BLaER1 treated with 17β-estradiol and CSF1 and Interleukin-3, amounts not matched to agents 10 nM and 100 nM (cell line): Measurements from ENCODE around the gene COTL1.
"Not testable (repeated sequence)": the region's sequence is repeated elsewhere in the genome, so short reads cannot be mapped to it uniquely, and the experiment has no call there.

ENCODE experiments used
- H3K27ac ChIP-seq, 11 experiments: shearing (Covaris generic); formaldehyde crosslinking; 2 replicates each; pipeline ENCODE4 v1.8.1; 2022
- H3K27me3 ChIP-seq, 11 experiments: shearing (Covaris generic); formaldehyde crosslinking; 2 replicates each; pipeline ENCODE4 v1.8.1; 2022
- H3K36me3 ChIP-seq, 11 experiments: shearing (Covaris generic); formaldehyde crosslinking; 2 replicates each; pipeline ENCODE4 v1.8.1; 2022
- H3K4me1 ChIP-seq, 10 experiments: shearing (Covaris generic); formaldehyde crosslinking; 2 replicates each; pipeline ENCODE4 v1.8.1; 2022
- H3K4me2 ChIP-seq, 11 experiments: shearing (Covaris generic); formaldehyde crosslinking; 2 replicates each; pipeline ENCODE4 v1.8.1; 2022
- H3K4me3 ChIP-seq, 10 experiments: shearing (Covaris generic); formaldehyde crosslinking; 2 replicates each; pipeline ENCODE4 v1.8.1; 2022
- H3K9ac ChIP-seq, 11 experiments: shearing (Covaris generic); formaldehyde crosslinking; 2 replicates each; pipeline ENCODE4 v1.8.1; 2022
- H3K9me3 ChIP-seq, 11 experiments: shearing (Covaris generic); formaldehyde crosslinking; replicated peaks in 1 of 11; 2 replicates each; pipeline ENCODE4 v1.8.1; 2022
- H4K20me1 ChIP-seq, 11 experiments: shearing (Covaris generic); formaldehyde crosslinking; 2 replicates each; pipeline ENCODE4 v1.8.1; 2022
- Cebpa-rat ChIP-seq, 11 experiments: shearing (Covaris generic); IDR thresholded peaks; 2 replicates each; pipeline ENCODE4 v1.8.1; 2022

COTL1 gene

GRCh38 chr16:84530590-84530989 lies 87.3 kb downstream of the COTL1 start:
- no peaks in the 10 kb centered on the region for H3K36me3 ChIP-seq
- H3K27ac ChIP-seq, result peak overlapping the region in 7 of 11 experiments; percentile 23 to 65 (median 48); a peak in 9 of 22 replicates
- no peaks in the 10 kb centered on the region for H4K20me1 ChIP-seq
- no peak overlapping the region for H3K9ac ChIP-seq
- no peak for TF ChIP-seq Cebpa-rat (IDR thresholded peaks at IDR 0.05)
- H3K27me3 ChIP-seq, result no peaks in the 10 kb centered on the region
- H3K4me2 ChIP-seq, result no peak overlapping the region
- no peak overlapping the region for H3K4me3 ChIP-seq
- H3K9me3 ChIP-seq, result peaks cover 9 to 19% (median 12%) of the 10 kb centered on the region in 11 experiments; a peak in 21 of 22 replicates
- peaks cover 55 to 86% (median 69%) of the 10 kb centered on the region in 10 experiments for H3K4me1 ChIP-seq

GRCh38 chr16:84529607-84530006 lies 88.3 kb downstream of the COTL1 start:
- Histone ChIP-seq H3K9me3 (peaks cover 9 to 19% (median 12%) of the 10 kb centered on the region in 11 experiments; a peak in 21 of 22 replicates), H3K4me2 (peak overlapping the region in 6 of 11 experiments; percentile 21 to 74 (median 37); a peak in 5 of 22 replicates), H3K4me1 (peaks cover 56 to 79% (median 67%) of the 10 kb centered on the region in 10 experiments), H4K20me1 (no peaks in the 10 kb centered on the region), H3K36me3 (no peaks in the 10 kb centered on the region), H3K27ac (peak overlapping the region in 1 of 11 experiments; percentile 45; a peak in 1 of 22 replicates), H3K9ac (no peak overlapping the region), H3K27me3 (no peaks in the 10 kb centered on the region), H3K4me3 (no peak overlapping the region)
- TF ChIP-seq Cebpa-rat (IDR thresholded peaks at IDR 0.05), result no peak

- no peak for TF ChIP-seq Cebpa-rat (IDR thresholded peaks at IDR 0.05)
- no peaks in the 10 kb centered on the region for H4K20me1 ChIP-seq
- H3K27ac ChIP-seq, result 0 out of 22 replicates have a peak overlapping the region, but pooled peaks of 1 of the 11 experiments have one; percentile 9
Measured at GRCh38 chr16:84528322-84528721, 89.6 kb downstream of the COTL1 start.

DNA sequence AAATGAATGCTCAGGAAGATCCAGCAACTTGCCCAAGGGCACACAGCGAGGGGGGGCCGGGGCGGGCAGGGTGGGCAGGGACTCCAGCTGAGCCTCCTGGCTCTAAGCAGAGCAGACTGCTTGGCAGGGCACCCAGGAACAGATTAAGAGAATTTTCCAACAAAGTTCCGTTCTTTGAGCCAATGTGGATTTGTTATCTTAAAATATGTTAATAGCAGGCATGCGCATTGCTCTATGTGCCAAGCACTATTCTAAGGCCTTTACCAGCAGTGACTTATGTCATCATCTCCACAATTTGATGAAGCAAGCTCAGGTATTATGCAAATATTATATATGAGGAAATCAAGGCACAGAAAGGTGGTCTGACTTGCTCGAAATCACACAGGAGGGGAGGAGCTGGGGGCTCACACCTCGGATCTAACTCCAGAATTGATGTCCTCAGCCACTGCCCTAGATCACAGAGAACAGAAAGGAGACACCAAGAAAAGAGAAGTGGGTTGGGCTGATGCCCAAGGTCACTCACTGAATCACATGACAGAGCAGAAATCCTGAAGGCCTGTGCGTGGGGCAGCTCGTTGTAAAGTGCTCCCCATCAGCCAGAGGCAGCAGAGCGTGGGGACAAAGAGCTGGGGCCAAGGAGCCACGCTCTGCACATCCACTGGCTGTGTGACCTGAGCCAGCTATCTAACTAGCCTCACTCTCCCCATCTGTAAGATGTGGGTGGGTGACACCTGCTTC lies 90.2 kb downstream of the COTL1 start:
- 0 out of 22 replicates have a peak overlapping the region, but pooled peaks of 1 of the 11 experiments have one; percentile 9 for H3K27ac ChIP-seq
- H4K20me1 ChIP-seq, result no peaks in the 10 kb centered on the region
- TF ChIP-seq Cebpa-rat (IDR thresholded peaks at IDR 0.05), result no peak
- no peaks in the 10 kb centered on the region for H3K36me3 ChIP-seq
- H3K4me1 ChIP-seq, result peaks cover 43 to 74% (median 64%) of the 10 kb centered on the region in 10 experiments
- peak overlapping the region in 10 of 11 experiments; percentile 3 to 83 (median 33); a peak in 15 of 22 replicates for H3K4me2 ChIP-seq
- no peak overlapping the region for H3K4me3 ChIP-seq
- no peaks in the 10 kb centered on the region for H3K27me3 ChIP-seq
- peaks cover 9 to 20% (median 12%) of the 10 kb centered on the region in 11 experiments; a peak in 21 of 22 replicates for H3K9me3 ChIP-seq
- H3K9ac ChIP-seq, result no peak overlapping the region

More at GRCh38 chr16:84528322-84528721, 89.6 kb downstream of the COTL1 start:
- Histone ChIP-seq H3K4me1 (peaks cover 49 to 79% (median 70%) of the 10 kb centered on the region in 10 experiments), H3K36me3 (no peaks in the 10 kb centered on the region), H3K4me3 (no peak overlapping the region), H3K9me3 (peaks cover 9 to 17% (median 12%) of the 10 kb centered on the region in 11 experiments; a peak in 21 of 22 replicates), H3K27me3 (no peaks in the 10 kb centered on the region), H3K9ac (no peak overlapping the region), H3K4me2 (peak overlapping the region in 10 of 11 experiments; percentile 8 to 83 (median 37); a peak in 18 of 22 replicates)

DNA sequence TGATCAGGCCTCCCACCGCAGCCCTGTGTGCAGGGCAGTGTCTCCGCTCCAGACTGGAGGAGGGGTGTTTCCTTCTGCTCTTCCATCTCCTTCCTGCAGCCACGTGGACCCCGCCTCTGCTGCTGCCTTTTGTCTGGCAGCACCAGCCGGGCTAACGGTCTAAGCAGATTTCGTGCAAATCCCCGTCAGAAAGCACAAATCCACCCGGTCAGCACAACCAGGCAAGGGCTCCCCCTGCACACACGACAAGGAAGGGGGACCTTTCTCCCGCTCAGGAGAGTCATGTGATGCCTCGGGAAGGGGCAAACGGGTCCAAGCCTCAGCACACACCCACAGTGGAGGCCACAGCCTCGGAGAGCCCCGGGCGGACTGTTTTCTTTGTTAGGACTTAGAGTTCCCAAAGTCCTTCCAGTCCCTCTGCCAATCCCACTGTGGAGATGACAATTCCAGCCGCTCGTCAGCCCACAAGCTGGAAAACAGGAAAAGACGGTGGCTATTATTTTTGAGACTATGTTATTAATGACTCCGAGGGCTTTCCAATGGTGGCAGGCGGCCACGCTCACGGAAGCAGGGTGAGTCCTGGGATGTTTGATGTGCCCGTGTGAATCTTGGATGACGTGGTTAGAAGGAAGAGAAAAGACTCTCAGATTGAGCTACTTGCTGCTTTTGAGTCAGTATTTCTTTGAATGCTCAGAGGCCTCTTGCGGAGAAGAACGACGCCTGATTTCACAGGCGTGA lies 90.9 kb downstream of the COTL1 start:
- Histone ChIP-seq H4K20me1 (no peaks in the 10 kb centered on the region), H3K4me3 (no peak overlapping the region), H3K4me2 (peak overlapping the region; percentile 5 to 72 (median 29); a peak in 15 of 22 replicates), H3K27ac (no peak overlapping the region), H3K9me3 (peaks cover 9 to 22% (median 12%) of the 10 kb centered on the region in 11 experiments; a peak in 21 of 22 replicates), H3K36me3 (no peaks in the 10 kb centered on the region), H3K9ac (no peak overlapping the region), H3K4me1 (peaks cover 35 to 66% (median 56%) of the 10 kb centered on the region in 10 experiments), H3K27me3 (no peaks in the 10 kb centered on the region)
- no peak for TF ChIP-seq Cebpa-rat (IDR thresholded peaks at IDR 0.05)

- Histone ChIP-seq H3K9me3 (peaks cover 6 to 15% (median 8%) of the 10 kb centered on the region in 11 experiments; a peak in 21 of 22 replicates), H3K4me1 (peaks cover 45 to 67% (median 62%) of the 10 kb centered on the region in 10 experiments), H3K4me2 (peak overlapping the region in 7 of 11 experiments; percentile 10 to 43 (median 23); a peak in 9 of 22 replicates)
- H3K27me3 ChIP-seq, H3K27ac ChIP-seq, H3K4me3 ChIP-seq, H4K20me1 ChIP-seq, H3K36me3 ChIP-seq, H3K9ac ChIP-seq: not testable (repeated sequence)
Measured at GRCh38 chr16:84524941-84525581, 92.8 kb downstream of the COTL1 start.

DNA sequence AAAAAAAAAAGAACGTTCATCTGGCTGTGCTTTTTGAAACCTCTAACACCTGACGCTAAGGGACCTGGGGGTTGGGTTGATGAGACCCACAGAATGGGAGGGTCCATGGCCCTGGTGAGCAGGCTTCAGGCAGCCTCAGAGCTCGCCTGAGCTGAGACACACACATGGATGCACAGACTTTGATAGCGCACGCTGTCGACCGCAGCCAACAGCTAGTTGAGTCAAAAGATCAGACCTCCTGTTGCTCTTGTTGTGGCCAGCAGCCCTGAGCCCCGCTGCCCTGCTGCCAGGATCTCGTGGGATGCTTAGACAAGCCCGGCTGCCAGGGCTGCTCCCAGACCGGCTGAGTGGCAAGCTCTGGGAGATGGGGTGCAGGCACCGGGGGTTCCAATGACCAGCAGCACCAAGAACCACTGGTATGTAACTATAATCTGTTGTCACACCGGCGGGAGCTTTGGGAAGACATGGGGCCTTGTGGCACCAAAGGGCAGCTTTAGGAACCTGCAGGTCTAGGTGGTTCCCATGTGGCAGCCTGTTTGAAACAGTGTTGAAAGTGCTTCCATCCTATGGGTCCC lies 93.4 kb downstream of the COTL1 start:
- Histone ChIP-seq H3K4me1 (peaks cover 45 to 71% (median 65%) of the 10 kb centered on the region in 10 experiments), H3K4me2 (peak overlapping the region in 8 of 11 experiments; percentile 10 to 45 (median 24); a peak in 14 of 22 replicates), H3K4me3 (no peak overlapping the region), H3K27me3 (no peaks in the 10 kb centered on the region), H3K9ac (no peak overlapping the region), H3K27ac (no peak overlapping the region), H4K20me1 (no peaks in the 10 kb centered on the region), H3K9me3 (peaks cover 0 to 8% (median 2%) of the 10 kb centered on the region in 11 experiments; a peak in 16 of 22 replicates), H3K36me3 (no peaks in the 10 kb centered on the region)
- no peak for TF ChIP-seq Cebpa-rat (IDR thresholded peaks at IDR 0.05)

DNA sequence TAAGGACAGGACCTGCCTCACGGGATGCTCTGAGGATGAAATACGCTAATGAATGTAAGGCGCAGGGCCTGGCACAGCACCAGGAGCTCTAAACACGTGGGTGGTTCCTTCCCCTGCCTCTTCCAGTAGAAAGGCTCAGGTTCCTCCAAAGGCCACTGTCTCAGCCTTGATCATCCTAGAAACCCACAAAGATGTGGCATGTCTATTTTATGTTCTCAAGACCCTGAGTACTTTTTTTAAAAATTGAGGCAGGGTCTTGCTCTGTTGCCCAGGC lies 96.4 kb downstream of the COTL1 start:
- Histone ChIP-seq H3K27ac (no peak overlapping the region), H3K4me1 (peaks cover 34 to 73% (median 63%) of the 10 kb centered on the region in 10 experiments), H3K9ac (no peak overlapping the region), H3K27me3 (no peaks in the 10 kb centered on the region), H3K36me3 (no peaks in the 10 kb centered on the region), H3K4me2 (peak overlapping the region; percentile 12 to 75 (median 64); a peak in 13 of 22 replicates), H3K4me3 (no peak overlapping the region), H3K9me3 (0 out of 22 replicates have a peak, but pooled peaks cover 0 to 5% (median 0%) of the 10 kb centered on the region in 11 experiments), H4K20me1 (no peaks in the 10 kb centered on the region; a peak in 1 of 22 replicates)
- no peak for TF ChIP-seq Cebpa-rat (IDR thresholded peaks at IDR 0.05)
